ENCODE results near the gene APBA2.

DNA sequence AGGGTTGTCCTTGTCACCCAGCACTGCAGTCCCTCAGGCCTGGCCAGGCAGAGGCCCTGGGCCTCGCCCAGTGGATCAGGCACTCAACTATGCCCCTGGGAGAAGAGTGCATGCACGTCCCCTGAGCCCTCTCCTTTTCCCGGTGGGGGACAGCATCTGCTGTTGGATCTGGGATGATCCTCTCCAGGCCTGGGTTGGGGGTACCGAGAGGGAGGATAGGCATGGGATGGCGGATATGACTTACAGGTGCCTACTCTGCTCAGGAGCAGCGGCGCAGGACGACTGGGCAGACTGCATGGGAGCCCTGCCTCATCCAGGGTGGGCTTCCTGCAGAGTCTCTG is 9.0 kb upstream of the APBA2 start:
- TF ChIP-seq, protein P1, sequence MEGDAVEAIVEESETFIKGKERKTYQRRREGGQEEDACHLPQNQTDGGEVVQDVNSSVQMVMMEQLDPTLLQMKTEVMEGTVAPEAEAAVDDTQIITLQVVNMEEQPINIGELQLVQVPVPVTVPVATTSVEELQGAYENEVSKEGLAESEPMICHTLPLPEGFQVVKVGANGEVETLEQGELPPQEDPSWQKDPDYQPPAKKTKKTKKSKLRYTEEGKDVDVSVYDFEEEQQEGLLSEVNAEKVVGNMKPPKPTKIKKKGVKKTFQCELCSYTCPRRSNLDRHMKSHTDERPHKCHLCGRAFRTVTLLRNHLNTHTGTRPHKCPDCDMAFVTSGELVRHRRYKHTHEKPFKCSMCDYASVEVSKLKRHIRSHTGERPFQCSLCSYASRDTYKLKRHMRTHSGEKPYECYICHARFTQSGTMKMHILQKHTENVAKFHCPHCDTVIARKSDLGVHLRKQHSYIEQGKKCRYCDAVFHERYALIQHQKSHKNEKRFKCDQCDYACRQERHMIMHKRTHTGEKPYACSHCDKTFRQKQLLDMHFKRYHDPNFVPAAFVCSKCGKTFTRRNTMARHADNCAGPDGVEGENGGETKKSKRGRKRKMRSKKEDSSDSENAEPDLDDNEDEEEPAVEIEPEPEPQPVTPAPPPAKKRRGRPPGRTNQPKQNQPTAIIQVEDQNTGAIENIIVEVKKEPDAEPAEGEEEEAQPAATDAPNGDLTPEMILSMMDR (IDR thresholded peaks at IDR 0.05; ENCODE audit: low read depth, low read length), result no peak
- TF ChIP-seq EZH2phosphoT487 (IDR thresholded peaks at IDR 0.05; ENCODE audit: low read depth), result no peak
